Erythroblast (primary cell): ENCODE data around the gene RTF1.

ENCODE experiments used
- GATA1 ChIP-seq: IDR thresholded peaks from 2 replicates; pipeline ENCODE4 v1.6.1; 2011; ENCODE audit warnings: low read depth, mild to moderate bottlenecking, control low read depth, low read length, moderate library complexity
- POLR2A ChIP-seq: IDR thresholded peaks from 2 replicates; pipeline ENCODE4 v1.6.1; 2011; ENCODE audit warnings: mild to moderate bottlenecking, low read length

GRCh38 chr15:41511331-41511898 is 94.5 kb downstream of the RTF1 start:
- TF ChIP-seq POLR2A (no peak), GATA1 (no peak)
